AG08395 (cell line): ENCODE measurements around the gene ZFHX3.
A peak's percentile ranks its signal among the peaks of the same experiment; 100 is the strongest.
"Not testable (repeated sequence)": the region's sequence is repeated elsewhere in the genome, so short reads cannot be mapped to it uniquely, and the experiment has no call there.

Experiments used
- DNase-seq: peaks from one replicate; pipeline ENCODE4 v3.0.0; 2012; ENCODE audit warnings: mixed read lengths, low spot score

ZFHX3 gene

GRCh38 chr16:73022534-73022933 lies 25.4 kb downstream of the ZFHX3 start:
- DNase-seq, result no peak

GRCh38 chr16:73021866-73022495 lies 25.9 kb downstream of the ZFHX3 start:
- no peak for DNase-seq

- peak; percentile 79 for DNase-seq
Measured at GRCh38 chr16:73020409-73020884, 27.5 kb downstream of the ZFHX3 start.

GRCh38 chr16:73019457-73020362 lies 28.2 kb downstream of the ZFHX3 start:
- DNase-seq, result no peak

GRCh38 chr16:73018821-73019456 lies 29.0 kb downstream of the ZFHX3 start:
- no peak for DNase-seq

GRCh38 chr16:73017321-73017720 lies 30.6 kb downstream of the ZFHX3 start:
- no peak for DNase-seq

- no peak for DNase-seq
Measured at GRCh38 chr16:73016488-73016830, 31.5 kb downstream of the ZFHX3 start.

- no peak for DNase-seq
Measured at GRCh38 chr16:73015612-73016487, 32.1 kb downstream of the ZFHX3 start.

GRCh38 chr16:73014768-73015167 lies 33.2 kb downstream of the ZFHX3 start:
- no peak for DNase-seq

GRCh38 chr16:73013974-73014373 lies 34.0 kb downstream of the ZFHX3 start:
- DNase-seq, result no peak

GRCh38 chr16:73012341-73012740 lies 35.6 kb downstream of the ZFHX3 start:
- no peak for DNase-seq

GRCh38 chr16:73011926-73012325 lies 36.0 kb downstream of the ZFHX3 start:
- no peak for DNase-seq

GRCh38 chr16:73010150-73010676 lies 37.7 kb downstream of the ZFHX3 start:
- DNase-seq, result no peak

GRCh38 chr16:73009710-73010109 lies 38.2 kb downstream of the ZFHX3 start:
- not testable (repeated sequence) for DNase-seq

- peak; percentile 34 for DNase-seq
Measured at GRCh38 chr16:73006026-73006425, 41.9 kb downstream of the ZFHX3 start.

GRCh38 chr16:73002866-73003265 lies 45.1 kb downstream of the ZFHX3 start:
- DNase-seq, result no peak

- no peak for DNase-seq
Measured at GRCh38 chr16:73000907-73001521, 46.9 kb downstream of the ZFHX3 start.

GRCh38 chr16:73000020-73000906 lies 47.7 kb downstream of the ZFHX3 start:
- DNase-seq, result peak; percentile 32

GRCh38 chr16:72999541-73000019 lies 48.3 kb downstream of the ZFHX3 start:
- no peak for DNase-seq

GRCh38 chr16:72997141-72997542 lies 50.8 kb downstream of the ZFHX3 start:
- DNase-seq, result no peak
